Gastrocnemius medialis (tissue), 4 donors: ENCODE results near the gene CCBE1.

Experiments
- POLR2A ChIP-seq, 2 donors: fragments of 450-650 bp; IDR thresholded peaks; one replicate each; pipeline ENCODE4 v1.6.1; 2017; ENCODE audit warnings: antibody characterized with exemption in 2 of 2, mild to moderate bottlenecking in 2 of 2, moderate library complexity in 2 of 2
- TF ChIP-seq, protein P1 (sequence below), 5 experiments: fragments of 450-650 bp in 3 of 5; fragments of 200-600 bp in 2 of 5; sonication (generic) in 2 of 5; IDR thresholded peaks in 4 of 5; conservative IDR thresholded peaks in 1 of 5; 1 replicate in 4 of 5; 2 replicates in 1 of 5; pipeline ENCODE4 v1.5.1; 2016 to 2019; ENCODE audit warnings: antibody characterized with exemption in 5 of 5, mild to moderate bottlenecking in 3 of 5, moderate library complexity in 3 of 5

DNA sequence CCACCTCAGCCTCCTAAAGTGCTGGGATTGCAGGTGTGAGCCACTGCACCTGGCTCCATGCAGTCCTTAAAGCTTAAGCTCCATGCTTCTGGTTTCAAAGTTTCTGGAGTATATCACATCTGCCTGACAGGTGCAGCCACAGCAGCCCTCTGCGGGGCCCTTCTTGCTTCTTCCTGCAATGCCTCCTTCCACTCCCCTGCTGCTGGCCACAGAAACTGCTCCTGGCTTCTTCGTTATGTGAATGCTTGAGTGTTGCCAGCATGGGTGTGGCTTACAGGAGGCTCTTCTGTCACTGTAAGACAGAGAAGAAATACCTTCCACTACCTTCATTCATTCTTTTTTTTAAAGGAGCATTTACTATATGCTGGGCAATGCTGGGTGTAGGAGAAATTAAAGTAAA lies 10.1 kb upstream of the CCBE1 start:
- no peak for TF ChIP-seq POLR2A (IDR thresholded peaks at IDR 0.05)
- TF ChIP-seq, protein P1, sequence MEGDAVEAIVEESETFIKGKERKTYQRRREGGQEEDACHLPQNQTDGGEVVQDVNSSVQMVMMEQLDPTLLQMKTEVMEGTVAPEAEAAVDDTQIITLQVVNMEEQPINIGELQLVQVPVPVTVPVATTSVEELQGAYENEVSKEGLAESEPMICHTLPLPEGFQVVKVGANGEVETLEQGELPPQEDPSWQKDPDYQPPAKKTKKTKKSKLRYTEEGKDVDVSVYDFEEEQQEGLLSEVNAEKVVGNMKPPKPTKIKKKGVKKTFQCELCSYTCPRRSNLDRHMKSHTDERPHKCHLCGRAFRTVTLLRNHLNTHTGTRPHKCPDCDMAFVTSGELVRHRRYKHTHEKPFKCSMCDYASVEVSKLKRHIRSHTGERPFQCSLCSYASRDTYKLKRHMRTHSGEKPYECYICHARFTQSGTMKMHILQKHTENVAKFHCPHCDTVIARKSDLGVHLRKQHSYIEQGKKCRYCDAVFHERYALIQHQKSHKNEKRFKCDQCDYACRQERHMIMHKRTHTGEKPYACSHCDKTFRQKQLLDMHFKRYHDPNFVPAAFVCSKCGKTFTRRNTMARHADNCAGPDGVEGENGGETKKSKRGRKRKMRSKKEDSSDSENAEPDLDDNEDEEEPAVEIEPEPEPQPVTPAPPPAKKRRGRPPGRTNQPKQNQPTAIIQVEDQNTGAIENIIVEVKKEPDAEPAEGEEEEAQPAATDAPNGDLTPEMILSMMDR (IDR thresholded peaks at IDR 0.05 in 4 of 5, conservative IDR thresholded peaks at IDR 0.05 in 1 of 5), result no peak
